PC-3 (cell line): Measurements from ENCODE around the gene FOSB. TPM values are rescaled to one million over a fixed set of nuclear protein-coding genes. Genes with fewer than 3 reads are reported as not detected.
A peak's percentile ranks its signal among the peaks of the same experiment; 100 is the strongest.

Experiments
- ATAC-seq: fragments of 200-7000 bp; cut with Tn5 transposase; 2 replicates; pipeline ENCODE4 v1.9.1; 2020; ENCODE audit warnings: mild to moderate bottlenecking, moderate library complexity
- BruUV-seq: library from RNA; stranded (reverse); fragments of 400-500 nt; replicated peaks from 2 replicates; lab custom pipeline; 2021; lab: Mats Ljungman, UMichigan
- CTCF ChIA-PET: fragments of 300-600 bp; sonication (Branson Sonifier 250); formaldehyde crosslinking; loops from one replicate; lab custom pipeline; 2022; ENCODE audit warnings: antibody characterized with exemption; lab: Charles Lee
- POLR2A ChIA-PET: fragments of 300-600 bp; sonication (Branson Sonifier 250); formaldehyde crosslinking; loops from one replicate; lab custom pipeline; 2022; ENCODE audit warnings: antibody characterized with exemption; ENCODE audit not compliant: unreplicated experiment; lab: Charles Lee
- DNase-seq: peaks from one replicate; pipeline ENCODE4 v3.0.0-alpha.2; 2015
- H2AFZ ChIP-seq: fragments of 300-600 bp; sonication (generic); 2 replicates; pipeline ENCODE4 v1.6.0; 2016; ENCODE audit warnings: antibody characterized with exemption, low read length
- H3F3A ChIP-seq: fragments of 300-600 bp; sonication (generic); one replicate; pipeline ENCODE4 v1.6.0; 2017; ENCODE audit warnings: antibody characterized with exemption, low read length, control low read depth, mild to moderate bottlenecking; ENCODE audit not compliant: unreplicated experiment
- H3K27ac ChIP-seq: fragments of 300-600 bp; sonication (generic); 2 replicates; pipeline ENCODE4 v1.5.1; 2016; ENCODE audit warnings: mild to moderate bottlenecking, low read length
- H3K27me3 ChIP-seq: fragments of 300-600 bp; sonication (generic); 2 replicates; pipeline ENCODE4 v1.6.1; 2016; ENCODE audit warnings: low read length, mixed read lengths
- H3K36me3 ChIP-seq: fragments of 300-600 bp; sonication (generic); 2 replicates; pipeline ENCODE4 v1.6.1; 2016; ENCODE audit warnings: low read depth, mixed run types, low read length, mixed read lengths
- H3K4me1 ChIP-seq: fragments of 300-600 bp; sonication (generic); 2 replicates; pipeline ENCODE4 v1.5.1; 2016; ENCODE audit warnings: low read length; ENCODE audit not compliant: insufficient read depth
- H3K4me2 ChIP-seq: fragments of 300-600 bp; sonication (generic); 2 replicates; pipeline ENCODE4 v1.6.0; 2016; ENCODE audit warnings: low read length
- H3K4me3 ChIP-seq: fragments of 300-600 bp; sonication (generic); 2 replicates; pipeline ENCODE4 v1.5.1; 2016; ENCODE audit warnings: mild to moderate bottlenecking, low read length, mixed read lengths
- H3K79me2 ChIP-seq: fragments of 300-600 bp; sonication (generic); 2 replicates; pipeline ENCODE4 v1.6.1; 2017; ENCODE audit warnings: low read length, mixed read lengths
- H3K9ac ChIP-seq: fragments of 300-600 bp; sonication (generic); 2 replicates; pipeline ENCODE4 v1.6.0; 2016; ENCODE audit warnings: mild to moderate bottlenecking, low read length
- H3K9me2 ChIP-seq: fragments of 300-600 bp; sonication (generic); replicated peaks from 2 replicates; pipeline ENCODE4 v1.6.1; 2016; ENCODE audit warnings: mixed run types, low read length, mixed read lengths
- H3K9me3 ChIP-seq: fragments of 300-600 bp; sonication (generic); 2 replicates; pipeline ENCODE4 v1.6.1; 2016; ENCODE audit warnings: low read length, mixed read lengths
- H4K20me1 ChIP-seq: fragments of 300-600 bp; sonication (generic); 2 replicates; pipeline ENCODE4 v1.6.1; 2016; ENCODE audit warnings: low read length, mixed read lengths
- CTCF ChIP-seq: fragments of 300-600 bp; sonication (generic); conservative IDR thresholded peaks from 2 replicates; pipeline ENCODE4 v1.5.1; 2017; ENCODE audit warnings: antibody characterized with exemption, low read depth, mild to moderate bottlenecking, low read length
- EZH2 ChIP-seq: fragments of 300-600 bp; sonication (generic); IDR thresholded peaks from one replicate; pipeline ENCODE4 v1.6.1; 2017; ENCODE audit warnings: antibody characterized with exemption, mild to moderate bottlenecking, low read length; ENCODE audit not compliant: unreplicated experiment
- EZH2phosphoT487 ChIP-seq: fragments of 300-600 bp; sonication (generic); IDR thresholded peaks from 2 replicates; pipeline ENCODE4 v1.6.1; 2018; ENCODE audit warnings: mild to moderate bottlenecking, antibody characterized with exemption, low read length, borderline replicate concordance
- intact Hi-C: fragments of 100-400 bp; cut with micrococcal nuclease; formaldehyde crosslinking; loops from 2 replicates; pipeline ENCODE4 v1.9.0; 2023
- total RNA-seq: library from RNA; depleted of rRNA; stranded (reverse); fragments of >200 nt; gene quantifications from 2 replicates; pipeline ENCODE4 v1.2.3, GENCODE V29; 2014

The FOSB gene
- total RNA-seq, 1 experiment from 2014 or later = 35.8 TPM

GRCh38 chr19:45498411-45499195 is 30.8 kb downstream of the FOSB start, which contains the start of gene PPM1N:
TSS of gene PPM1N (plus strand) at chr19:45498443. CDS start at chr19:45498473, 30 bp downstream.
- Histone ChIP-seq H3K9me3 (no peaks in the 10 kb centered on the region), H3K36me3 (no peaks in the 10 kb centered on the region), H3K4me1 (peaks cover 7% of the 10 kb centered on the region; the same call in 1 of the 2 replicates), H3F3A (no peaks in the 10 kb centered on the region), H3K9me2 (no peaks in the 10 kb centered on the region), H3K27me3 (no peaks in the 10 kb centered on the region), H3K4me2 (peak within 1 kb of the TSS; percentile 88), H2AFZ (peak within 1 kb of the TSS; percentile 85), H3K79me2 (no peaks in the 10 kb centered on the region), H3K9ac (0 out of 2 replicates have a peak within 1 kb of the TSS, but pooled peaks have one; percentile 35), H4K20me1 (no peaks in the 10 kb centered on the region), H3K4me3 (peak within 1 kb of the TSS; percentile 64), H3K27ac (no peak within 1 kb of the TSS)
- no TSS peak for BruUV-seq
- peak; percentile 16 for DNase-seq
- ChIA-PET CTCF (interaction anchor here (0.6 kb wide), 1 partner anchor 98 kb away, joined by 4 read pairs; no protein-coding TSS in a partner anchor), POLR2A (no interaction called here)
- no peak for ATAC-seq
- intact Hi-C loops = loop anchor here (10.0 kb wide), 1 partner anchor 146 kb away; no protein-coding TSS in a partner anchor
- peak; percentile 12; the same call in 1 of the 2 replicates for TF ChIP-seq CTCF
- no peak for TF ChIP-seq EZH2
- TF ChIP-seq EZH2phosphoT487 = no peak

GRCh38 chr19:45499196-45500180 is 31.7 kb downstream of the FOSB start:
- no peaks in the 10 kb centered on the region for H3K9me2 ChIP-seq
- ChIA-PET CTCF (interaction anchor here (0.6 kb wide), 1 partner anchor 97 kb away, joined by 4 read pairs; no protein-coding TSS in a partner anchor), POLR2A (no interaction called here)
- peak; percentile 42 for DNase-seq
- H3K79me2 ChIP-seq = no peaks in the 10 kb centered on the region
- H3F3A ChIP-seq = no peaks in the 10 kb centered on the region
- intact Hi-C loops = loop anchor here (10.0 kb wide), 1 partner anchor 145 kb away; no protein-coding TSS in a partner anchor
- no TSS peak for BruUV-seq
- TF ChIP-seq CTCF = no peak
- TF ChIP-seq EZH2phosphoT487 = no peak
- TF ChIP-seq EZH2 = no peak
- peak; percentile 12; the same call in 1 of the 2 replicates for ATAC-seq
- H3K9me3 ChIP-seq = no peaks in the 10 kb centered on the region
- no peaks in the 10 kb centered on the region for H3K36me3 ChIP-seq
- H3K27me3 ChIP-seq = no peaks in the 10 kb centered on the region
- H3K9ac ChIP-seq = no peak overlapping the region
- no peak overlapping the region for H3K27ac ChIP-seq
- no peak overlapping the region for H3K4me2 ChIP-seq
- H4K20me1 ChIP-seq = no peaks in the 10 kb centered on the region
- H3K4me1 ChIP-seq = peaks cover 7% of the 10 kb centered on the region; the same call in 1 of the 2 replicates
- H2AFZ ChIP-seq = no peak overlapping the region
- H3K4me3 ChIP-seq = no peak overlapping the region
